HG02973 (cell line): Measurements from ENCODE around the gene LZIC.

Source experiments
- ATAC-seq: cut with Tn5 transposase; IDR thresholded peaks from one replicate; pipeline ENCODE4 v1.9.1; 2021; ENCODE audit warnings: moderate library complexity; ENCODE audit not compliant: unreplicated experiment

LZIC gene

DNA sequence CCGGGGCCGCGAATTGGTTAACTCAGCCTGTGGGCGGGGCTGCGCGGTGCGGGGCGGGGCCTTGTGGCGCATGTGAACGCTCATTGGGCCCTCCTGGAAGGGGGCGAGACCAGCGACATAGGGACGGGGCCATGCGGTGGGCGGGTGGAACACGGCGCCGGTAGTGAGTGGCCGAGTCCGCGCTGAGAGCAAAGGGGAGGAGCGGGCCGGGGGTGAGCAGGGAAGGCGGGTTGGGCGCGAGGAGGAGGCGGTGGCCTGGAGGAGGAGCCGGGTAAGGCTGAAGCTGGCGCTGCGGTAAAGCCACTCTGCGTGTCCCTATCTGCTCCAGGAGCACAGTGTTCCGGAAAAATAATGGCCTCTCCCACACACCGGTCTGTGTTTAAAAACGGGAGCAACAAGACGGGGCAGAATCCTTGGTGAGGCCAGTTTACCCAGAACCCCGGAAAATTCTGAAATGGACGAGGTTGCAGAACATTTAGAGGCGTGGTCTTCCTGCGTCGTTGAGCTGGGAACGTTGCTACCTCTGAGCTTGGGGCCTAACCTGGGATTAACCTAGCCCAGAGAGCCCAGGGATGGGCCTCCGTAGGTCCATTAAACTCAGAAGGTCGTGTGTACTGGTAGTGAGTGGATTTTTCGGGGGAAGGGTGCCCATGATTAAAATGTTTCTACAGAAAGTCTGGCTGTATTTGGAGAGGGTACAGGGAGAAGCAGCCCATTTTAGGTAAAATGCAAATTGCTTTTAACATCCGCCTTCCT is 32.6 kb downstream of the LZIC start:
- peak; percentile 90 for ATAC-seq

DNA sequence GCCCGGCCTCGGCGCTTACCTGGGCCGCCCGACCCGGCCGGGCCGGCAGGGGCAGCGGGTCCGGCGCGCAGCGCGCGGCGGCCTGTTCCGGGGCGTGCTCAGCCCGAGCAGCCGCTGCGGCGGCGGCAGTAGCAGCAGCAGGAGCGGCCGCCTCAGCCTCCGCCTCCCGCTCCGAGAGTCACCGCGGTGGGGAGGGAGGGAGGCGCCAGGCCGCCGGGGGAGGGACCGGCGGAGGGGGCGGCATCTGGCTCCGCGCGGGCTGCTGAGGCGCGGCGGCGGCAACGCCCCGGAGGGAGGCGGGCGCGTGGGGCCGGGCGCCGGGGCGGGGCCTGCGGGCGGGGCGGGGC is 33.1 kb downstream of the LZIC start, which contains the start of gene CTNNBIP1:
TSS of gene CTNNBIP1 (minus strand) at position 194 of the 347 bp plus-strand sequence. CDS start 38,205 bp downstream, outside the sequence.
- ATAC-seq, result peak; percentile 68

DNA sequence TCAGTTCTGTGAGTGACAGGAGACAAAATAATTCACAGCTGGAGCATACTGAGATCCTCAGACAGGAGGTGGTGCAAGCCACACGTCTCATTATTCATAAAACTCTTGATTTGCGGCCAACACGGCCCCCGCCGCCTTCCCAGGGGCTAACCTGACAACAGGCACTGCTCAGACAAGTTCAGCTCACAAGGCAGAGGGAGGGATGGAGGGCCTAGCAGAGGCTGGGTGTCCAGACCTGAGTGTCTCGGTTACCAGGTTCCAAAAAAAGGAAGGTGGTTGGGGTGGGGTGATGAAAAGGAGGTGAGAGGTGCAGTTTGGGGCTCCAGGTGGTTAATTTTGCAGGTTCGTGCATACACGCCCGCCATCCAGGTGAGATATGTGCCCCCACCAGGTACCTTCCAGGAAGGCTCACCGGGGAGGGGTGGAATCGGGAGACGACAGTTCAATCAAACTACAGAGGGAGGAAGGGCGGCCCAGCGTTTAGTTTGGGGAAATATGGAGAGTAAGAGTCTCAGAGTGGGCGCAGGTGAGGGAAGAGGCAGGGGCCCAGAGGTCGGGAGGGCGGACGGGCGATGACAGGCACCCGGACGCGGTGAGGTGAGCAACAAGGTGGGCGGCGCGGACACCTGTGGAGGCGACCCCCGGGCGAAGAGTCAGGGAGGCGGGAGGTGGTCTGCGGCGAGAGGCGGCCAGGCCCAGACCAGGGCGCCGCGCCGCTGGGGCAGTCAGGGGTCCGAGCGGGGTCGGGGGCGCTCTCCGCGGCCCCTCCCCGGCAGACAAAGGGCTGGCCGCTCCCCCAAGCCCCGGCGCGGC is 33.8 kb downstream of the LZIC start:
- peak; percentile 3 for ATAC-seq

DNA sequence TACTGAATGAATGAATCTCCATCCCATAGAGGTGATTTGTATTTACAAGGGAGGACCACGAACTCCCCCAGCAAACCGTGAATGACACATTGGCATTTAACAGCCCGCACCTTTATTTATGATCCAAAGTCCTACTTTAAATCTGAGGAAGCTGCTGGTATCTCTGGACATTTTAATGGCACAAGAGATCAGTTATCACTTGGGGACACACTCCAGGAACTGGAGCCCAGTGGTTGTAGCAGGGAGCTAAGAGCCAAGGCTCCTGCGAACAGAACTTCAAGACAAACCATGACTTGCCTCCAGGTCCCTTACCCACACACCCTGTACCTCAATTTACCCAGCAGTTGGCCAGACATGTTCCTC is 34.3 kb downstream of the LZIC start:
- ATAC-seq, result no peak

DNA sequence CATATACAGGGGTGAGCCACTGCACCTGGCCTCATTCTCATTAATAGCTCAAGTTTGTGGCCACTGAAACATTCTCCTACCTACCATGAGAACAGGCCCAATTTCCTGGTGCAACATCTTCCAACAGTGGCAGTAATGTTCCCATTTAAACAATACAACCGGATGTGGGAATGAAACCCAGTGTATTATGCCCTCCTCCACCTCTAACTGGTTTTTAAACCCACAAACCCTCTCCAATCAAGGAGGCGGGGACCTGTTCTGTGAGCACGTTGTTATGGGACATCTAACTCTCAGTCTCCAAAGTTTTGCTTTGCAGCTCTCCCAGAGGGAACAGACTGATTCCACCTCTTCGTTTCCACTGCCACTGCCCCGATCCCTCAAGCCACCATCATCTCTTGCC is 35.8 kb downstream of the LZIC start:
- no peak for ATAC-seq

DNA sequence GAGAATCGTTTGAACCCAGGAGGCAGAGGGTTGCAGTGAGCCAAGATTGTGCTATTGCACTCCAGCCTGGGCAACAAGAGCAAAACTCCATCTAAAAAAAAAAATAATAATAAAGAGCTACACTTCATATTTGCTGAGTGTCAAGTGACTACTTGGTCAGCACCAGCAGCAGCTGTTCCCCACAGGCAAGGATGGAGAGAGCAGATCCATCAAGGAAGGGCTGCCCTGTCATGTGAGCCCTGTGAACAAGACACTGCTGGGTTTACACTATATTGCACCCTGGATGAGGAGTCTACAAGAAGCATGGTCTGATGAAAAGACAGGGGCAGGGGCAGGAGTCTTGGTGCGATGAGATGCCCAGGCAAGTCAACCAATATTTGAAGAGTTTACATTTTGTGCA is 36.7 kb downstream of the LZIC start:
- no peak for ATAC-seq

DNA sequence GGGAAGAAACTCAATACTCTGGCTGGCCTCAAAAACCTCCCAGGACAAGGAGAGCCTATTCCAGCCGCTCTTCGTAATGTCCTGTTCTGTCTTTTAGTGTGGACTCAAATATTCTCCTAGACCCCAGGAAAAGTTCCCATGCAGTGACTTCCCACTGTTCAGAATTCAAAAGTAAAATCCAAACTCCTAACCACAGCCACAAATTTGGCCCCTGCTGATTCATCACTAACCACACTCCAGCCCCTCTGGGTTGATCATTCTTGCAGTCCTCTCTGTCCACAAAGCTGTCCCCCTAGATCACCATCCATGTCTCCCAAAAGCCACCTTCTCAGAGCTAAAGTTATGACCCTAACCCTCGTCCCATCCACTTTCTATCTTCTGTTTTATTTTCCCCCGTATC is 38.2 kb downstream of the LZIC start:
- ATAC-seq, result no peak

DNA sequence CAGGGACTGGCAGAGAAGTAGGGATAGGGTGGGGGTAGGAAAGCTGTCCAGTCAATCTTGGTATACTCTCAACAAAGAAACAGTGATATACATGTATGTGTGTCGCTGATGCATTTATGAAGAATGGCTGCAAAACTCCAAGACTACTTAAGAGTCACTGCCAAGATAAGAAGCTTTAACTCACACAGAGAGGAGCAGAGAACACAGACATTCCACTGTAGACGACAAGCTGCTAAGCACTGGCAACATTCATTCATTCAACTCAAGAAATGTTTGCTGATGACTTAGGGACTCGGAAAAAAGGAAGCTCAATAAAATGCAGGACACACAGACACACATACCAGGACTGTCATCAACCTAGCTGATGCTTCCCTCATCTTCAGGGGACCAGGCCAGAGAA is 38.6 kb downstream of the LZIC start:
- no peak for ATAC-seq

DNA sequence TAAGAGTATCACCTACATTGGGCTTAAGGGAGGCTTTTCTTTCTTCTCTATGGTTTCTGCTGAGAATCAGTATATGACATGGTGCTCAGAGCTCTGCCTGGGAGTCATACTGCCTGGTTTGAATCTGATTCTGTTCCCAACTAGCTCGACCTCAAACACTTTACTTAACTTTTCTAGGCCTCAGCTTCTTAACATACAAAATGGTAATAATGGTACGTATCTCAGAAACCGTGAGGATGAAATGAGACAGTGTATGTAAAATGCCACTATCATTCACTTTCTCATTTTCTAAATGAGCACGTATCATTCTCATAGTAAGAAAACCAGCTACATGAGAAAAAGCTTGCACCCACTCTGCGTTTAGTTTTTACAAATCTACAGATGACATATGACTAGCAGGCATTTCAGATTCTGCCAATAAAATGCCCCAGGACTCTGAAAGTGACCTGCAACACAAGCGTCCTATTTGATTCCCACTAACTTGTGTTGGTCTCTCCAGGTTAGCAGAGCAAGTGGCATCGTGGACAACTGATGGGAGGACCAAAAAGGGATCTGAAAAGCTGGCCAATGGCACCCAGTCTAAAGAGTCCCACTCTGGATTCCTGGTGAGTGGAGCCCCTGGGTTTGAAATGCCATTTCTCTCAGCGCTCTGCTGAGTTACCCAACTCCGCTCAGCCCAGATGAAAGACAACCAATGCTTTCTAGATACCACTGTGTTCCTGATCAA is 39.2 kb downstream of the LZIC start:
- no peak for ATAC-seq

DNA sequence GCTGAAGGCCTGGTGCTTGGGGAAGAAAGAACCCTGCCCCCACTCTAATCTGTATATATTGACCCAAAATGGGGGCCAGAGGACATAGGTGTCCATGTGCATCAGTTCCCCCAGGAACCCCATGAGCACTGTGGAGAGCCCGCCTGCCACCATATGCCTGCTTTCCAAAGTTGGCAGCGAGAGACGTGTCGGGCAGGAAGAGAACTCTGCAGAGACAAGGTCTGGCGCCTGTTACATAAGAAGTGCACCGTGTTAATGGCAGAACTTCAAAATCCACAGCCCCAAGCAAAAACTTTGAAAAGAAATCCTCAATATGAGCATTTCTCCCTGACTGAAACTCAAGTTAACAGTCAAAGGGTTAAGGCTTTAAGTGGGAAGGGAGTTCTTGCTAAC is 41.1 kb downstream of the LZIC start:
- ATAC-seq, result no peak

DNA sequence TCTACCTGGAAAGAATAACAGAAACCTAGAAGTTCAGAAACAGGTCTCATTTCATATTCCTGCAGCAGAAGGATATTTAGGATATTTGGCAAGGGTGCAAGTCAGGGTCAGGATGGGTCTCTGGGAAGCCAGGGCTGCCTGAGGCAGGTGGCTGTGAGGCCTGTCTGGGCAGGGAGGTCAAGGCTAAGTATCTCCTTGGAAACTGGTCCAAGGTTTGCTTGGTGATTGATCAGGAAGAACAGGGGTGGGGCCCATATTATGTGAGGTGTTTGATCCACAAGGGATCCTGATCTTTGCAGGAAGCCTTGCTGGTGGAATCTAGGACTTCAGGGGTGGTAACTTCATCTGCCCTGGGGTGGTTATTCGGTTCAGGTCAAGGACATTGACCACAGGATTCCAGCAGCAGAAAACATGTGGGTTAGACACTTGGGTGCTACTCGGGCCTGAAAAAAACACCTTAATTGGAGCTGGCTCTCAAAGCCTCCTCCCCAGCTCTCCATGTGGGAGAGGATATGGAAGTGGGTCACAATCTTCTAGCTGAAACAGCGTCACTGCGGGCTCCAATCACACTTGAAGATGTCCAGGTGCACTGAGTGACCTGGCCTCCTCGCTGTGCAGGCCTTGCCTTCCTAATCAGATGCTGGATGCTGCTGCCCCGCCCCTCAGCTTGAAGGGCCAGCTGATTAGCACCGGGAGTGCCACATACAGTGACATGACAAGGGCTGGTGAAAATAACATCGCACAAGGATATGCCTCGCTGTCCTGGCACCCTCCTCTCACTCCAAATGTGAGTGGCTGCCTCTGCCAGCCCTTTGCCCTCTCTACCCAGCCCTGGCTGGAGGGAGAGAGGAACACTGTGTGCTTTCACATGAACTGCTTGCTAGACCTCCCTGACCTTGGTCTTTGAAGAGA is 41.8 kb downstream of the LZIC start:
- no peak for ATAC-seq

DNA sequence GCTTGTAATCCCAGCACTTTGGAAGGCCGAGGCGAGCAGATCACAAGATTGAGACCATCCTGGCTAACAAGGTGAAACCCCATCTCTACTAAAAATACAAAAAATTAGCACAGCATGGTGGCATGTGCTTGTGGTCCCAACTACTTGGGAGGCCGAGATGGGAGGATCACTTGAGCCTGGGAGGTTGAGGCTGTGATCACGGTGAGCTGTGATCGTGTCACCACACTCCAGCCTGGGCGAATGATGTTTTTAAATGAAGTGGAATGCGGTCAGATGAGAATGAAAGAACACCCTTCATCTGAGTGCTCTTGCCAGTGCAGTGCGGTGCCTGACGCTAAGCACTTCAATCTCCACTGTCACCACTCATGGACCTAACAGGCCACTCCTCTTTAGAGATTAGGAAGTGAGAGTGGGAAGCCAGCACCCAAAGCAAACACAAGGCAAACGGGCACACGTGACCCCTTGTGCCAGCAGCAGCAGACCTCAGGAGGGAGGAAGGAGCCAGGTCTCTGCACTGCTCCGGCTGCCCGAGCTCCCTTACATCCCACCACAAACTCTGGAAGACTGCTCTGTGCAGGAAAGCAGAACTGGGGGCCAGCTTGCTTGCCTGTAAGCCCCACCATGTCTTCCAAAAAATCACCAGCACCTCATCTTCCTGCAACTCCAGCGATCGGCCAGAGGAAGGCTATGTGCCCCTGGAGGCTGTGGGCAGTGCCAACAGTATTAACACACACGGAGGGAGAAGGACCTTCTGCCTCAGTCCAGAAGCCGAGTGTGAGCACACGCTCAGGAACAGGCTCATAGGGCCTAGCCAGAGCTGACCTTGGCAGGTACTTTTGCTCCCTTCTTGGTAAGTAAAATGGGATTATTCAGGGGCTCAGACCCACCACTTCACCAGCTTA is 42.8 kb downstream of the LZIC start:
- no peak for ATAC-seq

DNA sequence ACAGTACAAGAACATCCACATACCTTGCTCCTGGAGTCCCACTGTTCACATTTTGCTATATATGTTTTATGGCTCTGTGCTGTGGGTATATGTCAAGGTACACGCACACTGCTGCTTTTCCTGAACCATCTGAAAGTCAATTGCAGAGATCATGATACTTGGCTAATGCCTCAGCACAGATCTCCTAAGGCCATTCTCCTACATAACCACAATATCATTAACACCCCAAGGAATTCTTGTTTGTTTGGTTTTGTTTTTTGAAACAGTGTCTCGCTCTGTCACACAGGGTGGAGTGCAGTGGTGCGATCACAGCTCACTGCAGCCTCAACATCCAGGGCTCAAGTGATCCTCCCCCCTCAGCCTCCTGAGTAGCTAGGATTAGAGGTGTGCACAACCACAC is 49.1 kb downstream of the LZIC start:
- no peak for ATAC-seq

DNA sequence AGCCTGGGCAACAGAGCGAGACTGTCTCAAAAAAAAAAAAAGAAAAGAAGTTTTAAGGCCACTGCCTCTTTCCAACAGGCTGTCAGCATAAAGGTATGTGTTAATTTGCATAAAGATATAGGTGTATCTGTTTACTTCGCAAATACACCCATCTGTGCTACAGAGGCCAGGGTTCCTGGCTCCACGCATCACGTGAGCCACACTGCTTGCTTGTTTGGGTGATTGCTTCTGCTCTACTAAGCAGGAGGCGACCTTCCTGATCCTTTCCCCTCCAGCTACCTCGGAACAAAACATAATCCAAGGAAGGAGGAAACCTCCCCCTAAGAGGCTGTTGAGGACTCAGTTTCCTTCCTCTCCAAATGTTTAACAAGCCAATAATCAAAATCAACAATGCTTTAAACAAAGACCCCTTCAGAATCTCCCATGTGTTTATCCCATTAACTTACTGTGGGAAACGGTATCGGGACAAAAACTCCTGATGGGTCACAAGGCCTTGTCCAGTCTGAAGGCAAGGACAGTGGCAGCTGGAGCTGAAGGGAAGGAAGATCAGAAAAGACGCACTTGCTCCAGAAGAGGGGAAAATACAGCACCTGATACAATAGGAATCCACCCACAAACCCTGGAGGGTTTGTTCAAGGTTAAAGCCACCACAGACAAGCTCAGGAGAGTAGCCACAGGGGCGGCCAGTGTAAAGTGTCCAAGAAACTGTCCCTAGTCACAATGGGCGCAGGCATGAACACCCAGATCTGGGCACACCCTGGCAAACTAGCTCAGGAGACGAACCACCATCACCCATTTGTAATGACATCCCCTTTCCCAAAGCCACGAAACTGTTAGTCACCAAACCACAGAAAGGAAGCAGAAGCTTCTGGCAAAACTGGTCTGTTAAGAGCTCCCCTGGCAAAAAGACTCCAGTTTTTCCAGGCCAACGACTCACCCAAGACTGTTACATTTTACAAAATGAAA is 50.3 kb downstream of the LZIC start:
- ATAC-seq, result no peak

DNA sequence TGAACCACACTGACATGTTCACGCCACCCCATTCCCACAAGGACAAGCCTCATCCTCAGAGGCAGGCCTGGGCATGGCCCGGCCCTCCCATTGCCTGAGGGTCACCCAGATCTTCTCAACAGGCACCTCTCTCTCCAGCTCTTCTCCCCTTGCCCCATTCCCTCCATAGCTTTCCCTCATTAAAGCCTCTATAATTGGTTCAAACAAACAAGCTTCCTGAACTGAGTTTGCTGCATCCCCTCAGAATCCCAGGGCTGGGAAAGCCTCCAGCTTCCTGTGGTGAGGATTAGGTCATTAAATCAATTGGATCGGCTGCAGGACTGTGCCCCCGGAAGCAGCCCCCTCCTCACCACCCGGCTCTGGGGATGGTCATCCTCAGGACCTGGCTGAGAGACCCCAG is 52.0 kb downstream of the LZIC start:
- ATAC-seq, result no peak

DNA sequence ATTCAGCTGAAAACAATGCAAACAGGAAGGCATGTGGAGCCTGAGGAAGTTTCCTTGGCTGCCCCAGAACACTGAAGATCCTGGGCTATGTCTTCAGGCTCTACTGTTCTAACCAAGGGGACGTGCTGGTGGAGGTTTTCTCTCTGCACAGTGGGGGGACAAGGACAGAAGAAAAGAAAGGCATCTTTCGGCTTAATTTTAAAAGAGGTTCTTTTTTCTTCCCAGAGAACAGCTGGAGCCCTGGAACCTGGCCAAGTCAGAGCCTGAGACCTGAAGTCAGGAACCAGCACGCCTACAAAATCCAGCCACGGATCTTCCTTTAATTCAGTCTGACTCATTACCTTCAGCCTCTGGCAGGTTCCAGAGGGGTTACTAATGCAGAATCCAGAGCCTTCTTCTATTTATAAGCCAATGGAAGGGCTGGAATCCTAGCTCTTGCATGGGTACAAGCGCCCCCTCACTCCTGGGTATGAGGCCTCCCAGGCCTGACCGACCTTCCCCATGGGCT is 52.9 kb downstream of the LZIC start:
- no peak for ATAC-seq

DNA sequence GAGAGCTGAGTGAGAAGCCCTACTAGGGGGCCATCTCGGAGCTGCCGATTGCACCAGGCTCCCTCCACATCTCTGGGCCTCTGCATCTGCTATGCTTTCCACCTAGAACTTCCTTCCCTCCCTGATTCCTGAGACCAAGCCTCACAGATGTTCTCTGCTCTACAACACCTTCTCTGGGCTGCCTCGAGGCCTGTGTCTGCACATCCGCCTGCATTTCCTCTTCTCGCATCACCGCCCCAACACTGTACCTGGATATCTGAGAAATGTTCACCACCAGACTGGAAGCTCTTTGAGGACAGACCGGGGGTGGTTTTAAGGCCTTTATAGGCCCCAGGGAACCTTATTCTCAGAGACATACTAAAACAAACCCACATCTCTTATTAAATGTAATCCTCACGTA is 53.8 kb downstream of the LZIC start:
- ATAC-seq, result no peak

DNA sequence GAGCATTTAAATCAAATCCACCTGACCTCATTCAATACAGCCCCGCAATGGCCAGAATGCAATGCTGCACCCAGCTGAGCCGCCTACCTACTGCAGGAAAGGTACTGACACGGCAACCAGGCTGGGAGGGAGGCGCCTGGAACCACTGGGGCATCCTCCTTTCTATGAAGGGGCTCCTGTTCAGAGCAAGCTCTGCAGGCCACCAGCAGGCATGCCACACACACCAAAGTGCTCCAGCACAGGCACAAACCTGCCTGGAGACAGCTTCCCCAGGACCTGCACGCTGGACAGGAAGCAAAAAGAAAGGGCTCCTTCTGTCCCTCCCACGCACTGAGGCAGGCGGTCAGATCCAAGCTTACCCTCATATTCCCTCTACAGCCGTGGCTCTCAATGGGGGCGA is 54.3 kb downstream of the LZIC start:
- ATAC-seq, result no peak
